Activated CD4-positive, alpha-beta T cell treated with anti-CD3 and anti-CD28 coated beads for 1 hour (primary cell): ENCODE data around the gene AUTS2.

Source experiments
- DNase-seq: peaks from one replicate; pipeline ENCODE4 v3.0.0-alpha.2; 2020

Gene AUTS2

DNA sequence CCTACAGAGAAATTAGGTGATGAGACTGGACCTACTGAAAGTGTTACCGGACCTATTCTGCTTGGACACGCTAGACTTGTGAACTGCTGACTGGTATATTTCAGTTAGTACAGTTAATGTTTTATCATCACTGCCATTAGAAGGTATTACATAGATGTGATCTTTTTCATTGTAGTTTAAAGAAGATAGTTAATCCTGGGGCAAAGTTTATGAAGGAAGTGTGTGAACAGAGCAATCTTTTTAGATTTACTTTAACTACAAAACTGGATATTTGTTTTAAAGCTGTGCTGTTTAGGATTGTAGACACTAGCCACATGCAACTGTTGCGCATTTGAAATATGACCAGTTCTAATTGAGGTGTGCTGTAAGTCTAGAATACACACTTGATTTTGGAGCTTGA is 446.7 kb downstream of the AUTS2 start:
- DNase-seq = no peak

DNA sequence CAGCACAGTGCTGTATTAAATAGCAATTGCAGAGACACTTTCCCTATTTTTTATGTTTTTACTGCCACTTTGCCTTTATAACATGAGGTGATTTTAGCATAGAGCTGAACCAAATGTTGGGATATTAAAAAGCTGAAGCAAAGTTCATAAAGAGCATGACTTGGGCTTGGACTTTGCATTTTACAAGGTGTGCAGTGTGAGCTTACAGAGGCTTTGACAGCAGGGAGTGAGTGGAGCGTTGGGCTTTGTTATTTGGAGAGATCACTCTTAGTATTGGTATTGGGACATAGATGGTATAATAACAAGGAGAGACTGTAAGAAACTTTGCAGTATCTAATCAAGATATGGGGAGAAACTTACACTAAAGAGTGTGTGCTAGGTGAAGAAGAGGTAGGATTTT is 449.1 kb downstream of the AUTS2 start:
- DNase-seq = no peak

DNA sequence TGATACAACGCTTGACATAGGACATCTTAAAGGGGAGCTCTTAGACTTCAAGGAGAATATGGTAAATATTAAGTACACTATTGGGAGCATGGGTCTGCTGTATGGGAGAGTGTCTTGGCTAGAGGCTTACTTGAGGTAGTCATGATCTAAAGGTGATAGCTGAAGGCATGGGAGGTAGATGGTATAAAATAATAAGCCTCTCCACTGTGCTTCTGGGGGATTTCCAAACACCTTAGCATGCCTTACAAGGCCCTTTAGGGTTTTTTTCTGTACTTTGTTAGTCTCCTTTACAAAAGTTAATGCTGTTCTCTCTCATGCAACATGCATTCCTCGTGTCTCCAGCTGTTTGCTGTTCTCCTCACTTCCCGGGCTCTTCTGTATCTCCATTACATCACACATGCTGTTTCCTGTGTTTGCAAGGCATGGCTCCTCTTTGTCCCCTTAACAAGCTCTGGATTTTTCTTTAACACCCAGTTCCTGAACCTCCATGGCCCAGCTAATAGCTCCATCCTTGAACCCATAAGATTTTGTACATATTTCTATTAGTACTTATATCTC is 449.7 kb downstream of the AUTS2 start:
- DNase-seq = no peak

DNA sequence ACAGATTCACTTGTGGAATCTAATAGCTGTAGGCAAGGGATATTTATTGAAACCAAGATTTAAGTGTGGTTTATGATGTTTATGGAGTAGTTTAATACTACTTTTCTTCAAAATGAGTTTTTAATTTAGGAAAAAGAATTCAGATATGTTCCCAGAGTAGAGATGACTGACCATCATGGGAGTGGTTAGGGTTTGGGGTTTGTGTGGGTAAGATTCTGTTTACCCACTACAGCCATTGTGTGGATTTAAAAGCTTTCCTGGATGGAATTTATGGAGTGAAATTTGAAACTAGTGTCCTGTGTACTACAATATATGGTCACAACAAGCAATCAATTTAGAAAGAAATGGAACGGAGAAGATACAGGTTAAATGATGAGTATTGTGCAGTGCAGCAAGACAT is 453.5 kb downstream of the AUTS2 start:
- no peak for DNase-seq

DNA sequence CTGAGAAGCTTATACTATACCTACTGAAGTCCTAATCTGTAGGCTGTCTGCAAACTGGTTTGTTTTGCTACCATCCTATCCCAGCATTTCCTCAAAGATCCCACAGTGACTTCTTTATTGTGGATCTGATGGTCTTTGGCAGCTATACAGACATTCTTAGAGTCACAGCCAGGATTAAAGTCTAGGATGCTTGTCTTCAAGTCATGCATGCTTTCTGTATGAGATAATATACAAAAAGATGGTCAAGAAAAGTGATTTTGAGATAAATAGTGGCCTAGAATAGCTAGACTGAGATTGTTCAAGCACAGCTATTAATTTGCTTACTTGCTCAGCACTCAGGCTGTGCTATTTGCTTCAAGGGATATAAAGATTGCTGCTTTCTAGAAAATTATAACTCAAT is 454.4 kb downstream of the AUTS2 start:
- no peak for DNase-seq

DNA sequence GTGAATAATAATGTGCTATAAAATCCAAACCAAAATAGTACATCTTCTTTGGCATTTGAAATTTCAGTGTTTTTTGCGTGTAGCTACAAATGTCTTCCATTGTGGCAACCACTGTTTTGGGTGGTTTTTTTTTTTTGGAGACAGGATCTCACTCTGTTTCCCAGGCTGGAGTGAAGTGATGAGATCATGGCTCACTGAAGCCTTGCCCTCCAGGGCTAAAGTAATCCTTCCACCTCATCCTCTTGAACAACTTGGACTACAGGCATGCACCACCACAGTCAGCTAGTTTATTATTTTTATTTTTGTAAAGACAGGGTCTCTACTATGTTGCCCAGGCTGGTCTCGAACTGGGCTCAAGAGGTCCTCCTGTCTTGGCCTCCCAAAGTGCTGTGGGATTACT is 455.1 kb downstream of the AUTS2 start:
- no peak for DNase-seq

DNA sequence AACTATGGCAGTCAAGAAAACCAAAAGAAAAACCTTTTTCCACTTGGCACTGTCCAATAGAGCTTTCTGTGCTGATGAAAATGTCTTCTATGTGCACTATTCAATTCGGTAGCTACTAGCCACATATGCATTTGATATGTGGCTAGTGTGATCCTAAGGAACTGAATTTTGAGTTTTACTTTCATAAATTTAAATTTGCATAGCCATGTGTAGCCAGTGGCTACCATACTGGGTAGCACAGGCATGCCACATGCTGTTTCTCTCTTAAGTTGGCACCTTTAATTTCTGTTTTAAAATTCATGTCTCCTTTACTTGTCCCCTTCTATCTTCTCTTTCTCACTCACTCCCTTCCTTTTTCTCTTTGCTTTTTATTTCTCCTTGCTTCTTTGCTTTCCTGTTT is 455.7 kb downstream of the AUTS2 start:
- no peak for DNase-seq

DNA sequence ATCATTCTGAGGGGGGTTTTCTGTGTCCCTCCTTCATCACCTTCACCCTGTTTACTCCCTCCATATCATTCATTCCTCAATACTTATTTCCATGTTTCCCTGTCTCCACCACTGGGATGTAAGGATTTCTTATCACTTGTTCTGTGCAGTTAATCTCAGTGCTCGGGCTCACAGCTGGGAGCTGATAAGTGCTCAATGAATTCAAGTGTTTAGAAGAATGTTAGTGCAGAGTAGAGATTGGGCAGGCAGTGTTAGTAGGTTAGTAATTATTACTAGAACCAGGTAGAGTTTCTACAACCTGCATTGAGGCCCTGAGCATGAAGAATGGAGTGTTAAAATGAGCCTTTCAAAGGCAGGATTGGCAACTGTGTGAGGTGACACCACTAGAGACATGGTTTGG is 458.1 kb downstream of the AUTS2 start:
- DNase-seq = no peak

DNA sequence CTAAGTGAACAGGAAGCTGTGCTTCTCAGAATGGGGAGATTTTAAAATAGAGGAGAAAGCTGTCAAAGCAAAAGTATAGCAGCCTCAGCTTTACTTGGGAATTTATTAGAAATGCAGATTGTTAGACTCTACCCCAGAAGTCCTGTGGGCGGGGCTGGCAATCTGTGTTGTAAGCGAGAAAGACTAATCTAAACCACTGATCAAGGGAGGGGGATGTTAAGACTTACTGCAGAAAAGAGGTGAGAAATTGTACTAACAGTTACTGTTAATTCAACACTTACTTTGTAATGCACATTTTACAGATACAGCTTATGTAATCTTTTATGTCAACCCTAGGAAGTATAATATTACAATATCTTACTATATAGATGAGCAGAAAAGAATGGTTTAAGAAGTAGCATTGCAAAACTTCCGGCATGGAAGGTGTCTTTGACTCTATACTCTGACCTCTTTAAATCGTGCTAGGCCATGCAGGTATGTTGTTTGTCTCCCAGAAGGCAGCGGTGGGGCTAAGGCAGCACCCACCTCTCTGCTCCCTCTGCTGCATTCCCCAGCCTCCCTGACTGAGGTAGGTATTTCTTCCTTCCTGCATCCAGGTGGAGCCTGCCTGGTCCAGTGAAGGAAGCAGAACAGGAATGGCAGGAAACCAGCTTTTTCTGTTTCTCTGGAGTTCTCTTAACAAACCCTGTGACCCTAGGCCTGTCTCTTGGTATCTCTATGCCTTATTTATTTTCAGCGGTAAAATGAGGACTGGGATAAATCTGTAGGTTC is 462.2 kb downstream of the AUTS2 start:
- no peak for DNase-seq

DNA sequence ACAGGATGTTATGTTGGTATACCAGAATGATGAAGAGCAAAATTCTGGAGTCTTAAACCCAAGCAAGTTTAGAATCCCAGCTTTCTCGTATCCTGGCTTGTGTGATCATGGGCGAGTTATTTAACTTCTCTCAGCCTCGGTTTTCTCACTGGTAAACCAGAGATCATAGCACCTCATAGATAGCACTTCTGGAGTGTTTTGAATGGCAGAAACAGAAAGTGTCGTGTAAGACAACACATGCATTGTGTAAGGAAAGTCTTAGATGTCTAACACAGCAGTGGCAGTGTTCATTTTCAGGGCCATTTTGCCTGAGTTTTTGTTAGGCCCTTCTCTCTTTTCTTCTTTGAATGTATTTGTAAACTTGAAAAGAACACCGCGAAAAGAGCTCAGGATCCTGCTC is 465.1 kb downstream of the AUTS2 start:
- no peak for DNase-seq

DNA sequence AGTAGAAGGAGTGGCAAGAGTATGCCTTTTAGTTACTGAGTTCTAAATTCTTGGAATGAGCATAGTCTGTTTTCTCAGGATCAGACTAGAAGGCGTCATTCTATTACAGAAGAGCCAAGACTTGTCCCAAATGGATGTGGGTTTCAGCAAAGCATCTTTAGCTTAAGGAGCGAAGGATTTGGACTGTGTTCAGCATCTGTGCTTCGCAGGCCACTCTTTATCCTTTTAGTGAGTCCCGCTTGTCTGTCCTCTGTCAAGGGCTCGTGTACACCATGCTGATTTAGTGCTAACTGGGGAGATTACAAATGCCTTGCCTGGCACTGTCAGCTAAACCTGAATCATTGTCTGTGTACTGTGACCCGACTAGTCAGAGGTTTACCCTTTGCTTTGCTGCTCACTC is 465.7 kb downstream of the AUTS2 start:
- no peak for DNase-seq

DNA sequence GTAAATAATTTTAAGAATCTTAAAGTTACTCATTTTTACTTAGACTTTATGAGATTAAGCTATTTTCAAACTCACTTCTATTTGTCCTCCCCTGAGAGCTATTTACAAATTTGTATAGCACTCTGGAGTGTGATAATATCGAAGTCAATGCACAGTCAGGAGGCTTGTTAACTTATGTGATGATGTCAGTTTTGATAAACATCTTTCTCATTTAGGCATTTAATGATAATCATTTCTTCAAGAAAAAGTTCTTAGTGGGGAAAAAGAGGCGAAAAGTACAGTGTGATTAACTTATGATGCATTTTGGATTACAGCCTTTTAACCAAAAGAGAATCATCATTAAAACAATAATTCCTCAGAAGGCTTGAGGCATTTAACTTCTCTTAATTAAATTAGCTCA is 468.6 kb downstream of the AUTS2 start:
- DNase-seq = no peak

DNA sequence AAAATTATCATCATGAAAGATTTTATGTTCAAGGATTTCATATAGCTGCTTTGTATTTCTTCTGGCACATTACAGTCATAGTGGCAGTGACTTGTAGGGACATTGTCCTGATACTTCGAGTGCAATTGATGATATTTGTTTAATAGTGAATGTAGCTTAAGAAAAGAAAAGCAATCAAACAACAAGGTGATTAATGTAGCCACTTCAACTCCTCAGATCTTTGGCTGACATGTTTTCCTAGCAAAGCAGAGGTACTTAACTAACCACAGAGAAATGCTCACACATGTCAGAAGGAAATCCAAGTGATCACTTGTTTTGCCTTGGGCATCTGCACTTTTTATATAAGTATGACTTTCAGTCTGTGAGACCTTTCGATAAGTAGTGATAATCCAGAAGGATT is 470.3 kb downstream of the AUTS2 start:
- DNase-seq = no peak

DNA sequence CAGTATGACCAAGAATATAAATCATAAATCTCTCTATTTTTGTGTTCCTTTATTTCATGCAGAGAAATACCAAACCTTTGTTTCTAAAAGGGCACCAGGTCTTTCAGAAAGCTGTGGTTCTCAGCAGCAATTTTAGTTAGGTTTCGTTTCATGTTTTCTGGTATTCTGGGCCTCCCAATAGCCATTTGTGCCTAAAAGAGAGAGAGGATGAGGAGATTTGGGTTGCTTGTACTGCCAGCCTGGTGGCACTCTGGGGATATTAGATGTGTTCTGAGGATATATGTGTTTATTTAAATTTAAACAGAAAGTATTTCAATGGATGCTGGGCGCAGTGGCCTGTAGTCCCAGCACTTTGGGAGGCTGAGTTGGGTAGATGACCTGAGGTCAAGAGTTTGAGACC is 471.7 kb downstream of the AUTS2 start:
- no peak for DNase-seq

DNA sequence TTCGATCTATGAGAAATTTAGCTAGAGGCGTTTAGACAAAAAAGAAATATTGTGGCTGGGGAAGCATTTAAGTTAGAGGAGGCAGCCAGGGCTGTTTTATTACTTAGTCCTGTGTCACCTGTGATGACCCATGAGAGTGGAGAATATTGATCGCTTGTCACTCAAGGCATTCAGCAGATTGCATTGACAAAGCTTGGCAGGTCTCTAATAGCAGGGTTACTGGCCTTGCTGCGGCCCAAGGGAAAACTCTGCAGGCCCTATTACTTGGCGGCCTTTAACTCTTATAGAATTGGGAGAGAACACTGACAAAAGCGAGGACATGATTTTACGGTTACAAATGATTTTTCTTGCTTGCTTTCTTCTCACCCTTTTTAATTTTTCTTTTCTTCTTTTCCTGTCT is 473.5 kb downstream of the AUTS2 start:
- DNase-seq = no peak

DNA sequence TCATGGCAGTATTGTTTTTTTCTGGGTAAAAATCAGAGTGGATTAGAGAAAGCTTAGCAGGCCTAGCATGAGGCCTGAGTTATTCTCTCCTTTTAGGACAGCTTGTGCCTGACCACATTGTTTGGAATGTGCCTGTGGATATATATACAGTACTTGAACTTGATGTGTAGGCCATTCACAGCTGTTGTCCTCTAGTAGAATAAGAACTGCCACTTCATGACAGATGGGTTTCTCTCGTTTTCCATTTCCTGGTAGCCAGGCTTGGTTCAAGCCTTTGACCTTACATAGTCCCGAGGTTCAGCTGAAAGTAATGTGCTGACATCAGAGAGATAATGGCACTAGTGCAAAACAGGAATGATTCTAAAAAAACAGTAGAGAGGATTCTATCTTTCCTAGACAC is 473.9 kb downstream of the AUTS2 start:
- no peak for DNase-seq

DNA sequence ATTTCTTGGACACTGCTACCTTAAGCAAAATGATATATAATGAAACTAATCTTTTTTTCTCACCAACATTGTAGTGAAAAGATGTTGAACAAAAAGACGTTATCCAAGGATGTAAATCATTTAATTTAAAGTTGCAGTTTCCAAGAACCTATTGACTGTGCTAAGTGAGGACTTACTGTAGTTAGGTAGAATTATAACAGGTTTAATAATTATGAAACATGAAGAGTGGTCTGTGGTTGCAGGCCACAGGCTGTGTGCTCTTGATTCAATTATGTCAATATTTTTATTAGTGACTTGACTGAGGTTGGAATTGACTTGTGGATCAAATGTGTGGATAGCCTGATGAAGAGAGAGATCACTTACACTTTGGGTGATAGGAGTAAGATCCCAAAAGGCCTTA is 478.1 kb downstream of the AUTS2 start:
- no peak for DNase-seq

DNA sequence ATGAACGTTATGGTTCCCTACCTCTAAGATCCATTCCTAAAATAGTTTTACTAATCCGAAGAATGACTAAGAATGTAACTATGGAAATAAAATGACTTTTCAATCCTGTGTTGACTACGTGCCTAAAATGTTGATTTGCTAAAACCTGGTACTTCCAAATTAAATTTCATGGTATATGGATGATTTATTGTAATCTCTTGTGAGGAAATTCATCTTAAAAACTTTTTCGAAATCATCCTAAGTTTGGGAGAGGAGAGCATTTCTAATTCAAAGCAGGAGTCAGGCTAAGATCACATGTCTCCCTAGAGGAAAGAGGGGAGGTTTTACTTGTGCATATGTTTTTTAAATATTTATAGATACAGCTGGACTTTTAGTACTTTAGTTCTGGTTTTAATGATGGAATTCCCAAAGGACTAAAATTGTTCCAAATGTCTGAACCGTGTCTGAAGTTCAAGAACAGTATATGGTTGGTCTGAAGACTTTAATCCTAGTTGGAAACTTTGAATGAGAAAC is 483.9 kb downstream of the AUTS2 start:
- DNase-seq = no peak

DNA sequence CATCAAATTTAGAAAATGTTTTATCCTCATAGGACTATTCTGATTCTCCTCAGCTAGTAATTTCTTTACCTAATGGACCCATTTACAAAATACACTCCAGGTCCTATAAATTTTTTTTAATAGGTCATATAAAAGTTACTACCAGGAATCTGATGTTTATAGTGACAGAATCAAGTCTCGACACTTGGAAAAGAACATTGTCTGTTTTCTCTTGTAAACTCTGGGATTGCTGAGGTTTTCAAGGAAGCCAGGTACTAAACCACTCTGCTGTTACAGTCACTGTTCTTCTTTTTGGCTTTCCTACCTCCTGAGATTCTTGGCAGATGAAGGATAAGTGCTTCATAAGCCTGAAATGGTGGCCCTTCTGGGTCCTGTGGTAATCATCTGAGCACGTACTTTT is 493.1 kb downstream of the AUTS2 start:
- no peak for DNase-seq

DNA sequence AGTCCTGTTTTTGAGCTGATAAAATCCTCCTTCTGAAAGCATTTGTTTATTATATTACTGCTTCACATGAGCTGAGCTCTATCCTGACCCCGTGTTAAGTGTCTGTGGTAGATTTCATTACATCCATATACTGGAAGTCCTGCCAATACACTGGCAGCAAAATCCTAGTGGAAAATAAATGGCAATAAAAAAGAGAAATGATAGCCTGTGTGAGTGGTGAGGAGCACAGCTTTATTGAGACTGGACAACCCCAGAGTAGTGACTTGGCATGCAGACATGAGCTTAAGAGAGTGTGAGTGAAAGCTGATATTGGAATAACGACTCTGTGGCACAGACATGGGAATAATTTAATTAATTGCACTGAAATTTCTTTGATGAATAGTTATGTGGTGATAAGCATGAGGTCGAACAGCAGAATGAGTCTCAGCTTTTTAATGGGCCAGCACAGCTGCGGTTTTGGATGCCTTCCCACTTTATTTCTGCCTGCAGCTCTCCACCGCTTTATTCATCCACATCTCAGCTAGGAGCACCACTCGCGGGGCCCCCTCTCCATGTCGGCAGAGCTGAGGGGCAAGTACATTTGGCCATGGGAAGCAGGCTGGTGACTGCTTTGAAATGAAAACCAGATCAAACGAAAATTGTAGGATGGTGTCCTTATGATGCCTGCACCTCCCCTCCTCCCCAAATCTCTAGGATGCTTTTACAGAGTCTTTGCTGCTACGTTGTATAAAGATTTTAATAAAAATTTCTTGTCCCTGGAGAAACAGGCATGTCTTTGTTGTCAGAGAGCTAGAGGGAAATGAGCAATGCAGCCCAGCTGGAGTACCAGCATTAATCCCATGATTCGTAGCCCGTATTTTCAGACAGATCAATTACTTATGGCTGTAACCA is 494.3 kb downstream of the AUTS2 start:
- no peak for DNase-seq

DNA sequence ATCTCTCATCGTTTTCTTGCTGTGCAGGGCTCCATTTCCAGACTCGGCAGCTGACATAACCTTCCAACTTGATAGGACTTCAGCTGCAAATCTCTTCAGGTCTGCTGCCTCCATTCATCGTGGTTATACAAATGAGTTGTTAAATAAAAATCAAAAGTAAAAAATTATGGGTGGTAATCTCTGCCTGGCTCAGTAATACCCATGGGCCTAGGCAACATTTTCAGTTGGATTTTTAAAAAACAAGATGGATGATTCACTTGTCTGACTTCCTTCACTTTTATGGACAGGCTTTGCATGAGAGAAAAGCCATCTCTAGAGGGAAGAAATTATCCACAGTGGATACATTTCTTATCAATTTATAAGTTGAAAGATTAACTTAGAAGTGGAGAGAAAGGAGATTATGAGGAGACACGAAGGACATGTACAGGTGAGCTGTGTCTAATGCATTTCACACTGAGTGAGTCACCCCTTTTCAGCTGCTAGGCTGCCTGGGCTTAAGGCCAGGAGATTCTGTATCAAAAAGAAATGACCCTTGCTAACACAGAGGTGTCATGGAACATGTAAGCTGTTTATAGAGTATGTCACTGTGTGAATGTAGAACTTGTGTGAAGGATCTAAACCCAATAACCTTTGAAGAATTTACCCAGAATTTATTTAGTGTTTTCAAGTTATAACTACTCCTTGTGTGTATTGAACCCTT is 495.1 kb downstream of the AUTS2 start:
- no peak for DNase-seq

DNA sequence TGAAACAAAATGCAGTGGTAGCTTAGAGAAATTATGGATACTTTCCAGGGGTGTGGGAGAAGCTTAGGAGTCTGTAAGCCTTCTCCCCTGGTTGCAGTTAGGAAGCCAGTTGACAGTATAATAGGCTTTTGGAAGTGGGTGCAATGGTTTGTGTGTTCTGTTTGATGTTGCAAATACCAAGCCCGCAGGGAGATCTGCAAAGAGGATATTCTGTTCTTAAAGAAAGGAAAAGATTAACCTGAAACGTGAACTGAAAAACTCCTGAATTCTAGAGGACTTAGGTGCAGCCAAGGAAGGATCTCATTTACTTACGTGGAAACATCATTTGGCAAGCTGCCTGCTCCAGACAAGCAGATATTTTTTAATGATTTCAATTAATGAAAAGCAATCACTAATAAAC is 496.6 kb downstream of the AUTS2 start:
- DNase-seq = no peak

DNA sequence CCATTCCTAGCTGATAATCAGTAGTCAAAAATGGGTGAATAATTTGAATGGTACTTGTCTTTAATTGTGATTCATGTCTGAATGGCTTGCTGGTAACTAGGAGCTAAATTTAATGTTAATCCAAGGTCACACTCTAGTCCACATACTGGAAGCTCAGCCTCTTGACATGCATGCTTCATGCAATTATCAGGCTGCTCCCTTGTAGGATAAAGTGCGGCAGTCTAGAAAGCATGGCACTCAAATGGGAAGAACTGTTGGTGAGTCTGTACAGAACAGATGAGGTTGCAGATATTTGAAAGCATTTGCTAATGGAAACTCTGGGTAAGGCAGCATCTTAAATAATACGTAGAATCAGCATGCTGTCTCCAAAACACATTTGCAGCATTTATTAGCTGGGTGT is 499.4 kb downstream of the AUTS2 start:
- no peak for DNase-seq
